ENCODE measurements around the gene BFSP1.

The BFSP1 gene

DNA sequence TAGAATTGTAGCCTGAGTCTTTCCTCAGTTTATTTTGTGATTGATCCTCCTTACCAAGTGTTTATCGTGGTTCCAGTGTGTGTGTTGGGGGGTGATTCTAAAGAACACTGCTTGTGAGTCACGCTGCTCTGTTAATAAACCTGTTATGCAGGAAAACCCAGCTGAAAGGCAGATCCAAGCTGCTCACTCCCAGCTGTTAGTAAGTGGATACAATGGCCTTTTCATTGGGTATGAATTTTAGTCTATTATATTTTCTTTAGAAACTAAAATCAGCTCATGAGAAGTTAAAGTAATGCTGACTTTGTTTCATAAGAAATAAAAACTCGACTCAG lies 26.5 kb upstream of the BFSP1 start:
- DNase-seq (ENCODE audit: low read depth), result no peak

GRCh38 chr20:17556837-17557674 lies 25.9 kb upstream of the BFSP1 start:
- no peak for DNase-seq (ENCODE audit: low read depth)

GRCh38 chr20:17555106-17555505 lies 23.9 kb upstream of the BFSP1 start:
- no peak for DNase-seq (ENCODE audit: low read depth)

DNA sequence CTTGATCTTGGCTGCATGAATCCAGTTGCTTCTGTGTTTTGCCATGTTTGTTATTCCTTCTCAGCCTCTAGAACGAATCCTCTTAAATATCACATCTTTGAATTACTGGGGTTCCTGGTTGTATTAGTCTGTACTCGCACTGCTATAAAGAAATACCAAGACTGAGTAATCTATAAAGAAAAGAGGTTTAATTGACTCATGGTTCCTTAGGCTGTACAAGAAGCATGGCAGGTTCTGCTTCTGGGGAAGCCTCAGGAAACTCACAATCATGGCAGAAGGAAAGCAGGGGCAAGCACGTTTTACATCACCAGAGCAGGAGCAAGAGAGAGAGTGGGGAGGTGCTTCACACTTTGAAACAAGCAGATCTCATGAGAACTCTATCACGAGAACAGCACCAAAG lies 18.0 kb upstream of the BFSP1 start:
- DNase-seq (ENCODE audit: low read depth), result no peak

- DNase-seq (ENCODE audit: low read depth), result no peak
These were observed 13.9 kb upstream of the BFSP1 start for GRCh38 chr20:17545127-17545526.

DNA sequence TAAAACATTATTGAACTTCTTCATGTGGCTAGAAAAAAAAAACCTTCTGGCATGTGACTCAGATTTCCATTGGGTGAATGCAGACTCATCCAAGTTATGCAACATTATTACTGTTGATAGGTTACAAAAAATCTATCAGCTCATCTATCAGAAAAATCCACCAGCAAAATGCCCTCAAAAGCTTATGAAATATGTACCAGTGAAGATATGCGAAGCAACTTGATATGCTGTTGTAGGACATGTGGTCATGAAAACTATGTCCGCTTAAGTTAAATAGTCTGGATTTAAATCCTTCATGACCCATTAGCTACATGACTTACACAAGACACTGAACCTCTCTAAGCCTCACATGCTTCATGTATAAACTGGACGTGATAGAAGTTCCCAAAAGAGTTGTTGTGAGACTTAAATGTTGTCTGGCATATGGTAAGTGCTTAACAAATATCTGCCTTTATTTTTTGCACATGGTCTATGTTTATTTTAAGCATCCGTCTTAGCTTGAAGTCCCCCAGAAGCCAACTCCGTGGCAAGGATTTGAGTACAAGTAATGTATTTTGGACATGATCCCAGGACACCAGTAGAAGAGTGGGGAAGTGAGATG lies 12.5 kb upstream of the BFSP1 start:
- no peak for DNase-seq (ENCODE audit: low read depth)

- DNase-seq (ENCODE audit: low read depth), result no peak
These were observed 11.8 kb upstream of the BFSP1 start for GRCh38 chr20:17542993-17543412.

GRCh38 chr20:17542481-17542880 lies 11.3 kb upstream of the BFSP1 start:
- DNase-seq (ENCODE audit: low read depth), result no peak

- no peak for DNase-seq (ENCODE audit: low read depth)
These were observed 10.8 kb upstream of the BFSP1 start for GRCh38 chr20:17541996-17542395.

DNA sequence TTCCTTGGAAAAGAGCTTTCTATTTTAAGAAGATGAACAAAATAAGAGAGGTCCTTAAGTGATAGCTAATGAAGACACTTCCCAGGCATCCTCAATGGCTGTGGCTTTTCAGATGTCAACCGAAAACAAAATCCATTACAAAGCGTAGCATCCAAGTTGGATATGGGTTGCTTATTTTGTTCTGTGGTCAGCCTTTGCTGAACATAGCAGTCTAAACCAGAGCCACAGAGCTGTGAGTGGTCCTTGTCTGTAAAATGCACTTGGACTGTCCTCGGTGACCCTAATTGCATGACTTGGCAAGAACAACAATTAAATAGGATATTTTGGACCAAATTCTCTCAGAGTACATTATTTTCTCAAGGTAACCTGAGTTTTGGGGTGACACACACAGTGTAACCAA lies 10.4 kb upstream of the BFSP1 start:
- DNase-seq (ENCODE audit: low read depth), result no peak

DNA sequence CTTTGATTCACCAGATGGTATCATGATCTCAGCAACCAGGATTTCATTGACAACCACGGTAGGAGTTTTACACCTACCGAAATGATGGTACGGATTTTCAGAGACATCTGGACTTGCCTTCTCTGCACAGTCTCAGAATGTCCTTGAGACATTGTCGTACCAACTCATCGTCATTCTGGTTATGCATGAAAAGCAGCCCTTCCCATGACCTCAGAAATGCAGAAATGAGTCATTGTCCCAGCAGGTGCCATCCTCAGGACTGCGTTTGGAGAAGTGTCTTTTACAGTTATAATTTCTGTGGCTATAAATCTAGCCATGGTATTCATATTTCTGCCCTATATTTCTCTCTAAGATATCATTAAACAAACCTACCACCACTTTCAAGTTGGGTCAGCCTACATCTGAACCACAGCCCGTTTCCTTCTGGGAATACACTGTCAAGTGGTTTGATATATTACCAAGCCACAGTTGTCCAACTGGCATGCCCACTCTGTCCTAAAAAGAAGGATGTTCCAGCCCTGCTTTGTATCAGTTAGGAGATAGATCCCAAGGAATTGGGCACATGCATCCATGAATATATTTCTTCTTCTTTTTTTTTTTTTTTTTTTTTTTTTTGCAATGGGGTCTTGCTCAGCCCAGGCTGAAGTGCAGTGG lies 7.5 kb upstream of the BFSP1 start:
- DNase-seq (ENCODE audit: low read depth), result no peak

GRCh38 chr20:17537959-17538358 lies 6.8 kb upstream of the BFSP1 start:
- DNase-seq (ENCODE audit: low read depth), result no peak

GRCh38 chr20:17536944-17537444 lies 5.8 kb upstream of the BFSP1 start:
- no peak for DNase-seq (ENCODE audit: low read depth)

- DNase-seq (ENCODE audit: low read depth), result no peak
These were observed 2.9 kb upstream of the BFSP1 start for GRCh38 chr20:17534077-17534476.

GRCh38 chr20:17533396-17533795 lies 2.2 kb upstream of the BFSP1 start:
- no peak for DNase-seq (ENCODE audit: low read depth)

DNA sequence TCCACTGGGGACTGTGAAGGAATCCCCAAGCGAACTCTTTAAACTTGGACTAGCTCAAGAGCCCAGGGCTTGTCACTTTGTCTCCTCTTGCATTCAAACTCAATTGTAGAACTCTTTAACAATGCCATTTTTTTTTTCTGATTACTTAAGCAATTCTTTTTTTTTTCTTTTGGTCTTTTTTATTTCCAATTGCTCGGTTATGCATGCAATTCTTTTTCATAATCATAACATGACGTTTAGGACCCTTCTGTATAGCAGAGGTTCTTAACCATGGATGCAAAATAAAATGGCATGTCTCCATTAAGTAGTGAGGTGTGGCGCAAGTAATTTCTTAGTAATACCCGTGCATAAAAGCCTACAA lies 466 bp upstream of the BFSP1 start:
- DNase-seq (ENCODE audit: low read depth), result no peak

DNA sequence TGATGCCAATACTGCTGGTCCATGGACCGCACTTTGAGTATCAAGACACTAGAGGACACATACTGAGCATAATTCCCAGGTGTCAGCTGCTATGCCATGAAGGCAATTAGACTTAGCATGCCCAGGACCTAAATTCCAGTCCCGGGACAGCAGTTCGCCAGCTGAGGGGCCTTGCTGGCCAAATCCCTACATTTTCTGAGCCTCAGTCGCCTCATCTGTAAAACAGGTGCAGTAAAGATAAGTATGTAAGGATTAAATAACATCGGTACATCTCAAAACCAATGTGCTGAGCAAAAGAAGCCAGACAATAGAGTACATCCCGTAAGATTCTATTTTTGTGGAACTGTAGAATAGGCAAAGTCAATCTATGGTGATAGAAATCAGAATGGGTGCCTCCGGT lies 1.0 kb downstream of the BFSP1 start:
- no peak for DNase-seq (ENCODE audit: low read depth)

DNA sequence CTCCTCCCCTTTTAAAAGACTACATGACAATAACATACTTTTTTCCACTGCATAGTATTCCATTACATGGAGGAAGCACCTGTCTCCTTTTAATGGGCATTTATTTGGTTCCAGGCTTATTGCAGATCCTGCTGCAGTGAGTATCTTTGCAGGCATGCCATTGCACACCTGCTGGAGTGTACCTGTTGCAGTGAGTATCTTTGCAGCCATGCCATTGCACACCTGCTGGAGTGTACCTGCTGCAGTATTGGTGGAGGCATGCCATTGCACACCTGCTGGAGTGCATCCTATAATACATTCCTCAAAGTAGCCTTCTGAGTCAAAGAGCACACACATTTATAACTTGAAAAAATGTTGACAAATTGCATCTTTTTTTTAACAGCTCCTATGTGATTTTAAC lies 1.6 kb downstream of the BFSP1 start:
- no peak for DNase-seq (ENCODE audit: low read depth)

GRCh38 chr20:17525650-17526049 lies 5.5 kb downstream of the BFSP1 start:
- no peak for DNase-seq (ENCODE audit: low read depth)

- DNase-seq (ENCODE audit: low read depth), result no peak
These were observed 6.0 kb downstream of the BFSP1 start for GRCh38 chr20:17525132-17525531.

GRCh38 chr20:17524560-17524959 lies 6.6 kb downstream of the BFSP1 start:
- no peak for DNase-seq (ENCODE audit: low read depth)

DNA sequence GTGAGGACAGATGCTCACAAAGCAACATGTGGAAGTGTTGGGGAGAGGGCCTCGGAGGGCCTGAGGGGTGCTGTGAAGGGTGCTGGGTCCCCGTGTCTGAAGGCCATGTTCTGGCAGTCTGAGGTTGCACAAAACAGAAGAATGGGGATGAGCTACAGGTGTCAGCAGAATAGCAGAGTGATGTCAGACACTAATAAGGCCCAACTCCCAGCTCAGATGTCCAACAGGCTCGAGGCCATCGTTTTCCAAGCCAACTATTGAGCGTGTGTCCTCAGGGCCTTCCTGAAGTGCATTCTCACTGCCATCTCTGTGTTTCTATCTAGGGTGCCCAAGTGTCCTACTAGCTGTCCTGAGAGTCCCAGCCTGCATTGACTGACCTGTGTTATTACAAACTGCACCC lies 7.9 kb downstream of the BFSP1 start:
- no peak for DNase-seq (ENCODE audit: low read depth)

DNA sequence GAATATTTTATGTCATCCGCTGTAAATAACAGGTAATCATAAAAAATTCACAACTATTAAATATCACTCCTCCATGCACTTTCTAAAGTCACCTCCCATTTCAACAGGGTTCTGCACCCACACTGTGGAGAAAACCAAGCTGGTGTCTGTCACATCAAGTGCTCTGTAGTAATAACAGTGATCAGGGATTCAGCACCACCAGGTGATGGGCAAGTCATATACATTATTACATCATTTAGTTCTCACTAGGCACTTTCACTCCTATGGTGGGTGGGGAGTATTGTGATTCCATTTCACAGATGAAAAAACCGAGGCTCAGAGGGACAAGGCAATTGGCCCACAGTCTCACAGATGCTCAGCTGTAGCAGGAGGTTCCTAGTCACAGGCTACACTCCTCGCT lies 8.7 kb downstream of the BFSP1 start:
- no peak for DNase-seq (ENCODE audit: low read depth)

All from HS-5 (cell line).